T-helper 17 cell (primary cell): ENCODE results near the gene MAP3K12. TPM values are rescaled to one million over a fixed set of nuclear protein-coding genes. Genes with fewer than 3 reads are reported as not detected.

Experiments used
- ATAC-seq: fragments of 150-1000 bp; cut with Tn5 transposase; 2 replicates; pipeline ENCODE4 v1.10.0; 2021; ENCODE audit warnings: mild to moderate bottlenecking, moderate library complexity
- DNase-seq, 3 donors: peaks; one replicate each; pipeline versions ENCODE4 v3.0.0 to v3.0.0-alpha.2; 2020 to 2021
- H3K9me3 ChIP-seq: one replicate; pipeline ENCODE4 v1.7.0; 2013; ENCODE audit warnings: low read length, mild to moderate bottlenecking; ENCODE audit not compliant: control insufficient read depth, poor library complexity, severe bottlenecking
- H3K27ac Mint-ChIP-seq: one replicate; pipeline ENCODE4 v1.8.0; 2022; ENCODE audit warnings: mild to moderate bottlenecking, moderate library complexity, mixed read lengths
- H3K27me3 Mint-ChIP-seq: one replicate; pipeline ENCODE4 v1.8.0; 2022; ENCODE audit warnings: mixed read lengths
- H3K36me3 Mint-ChIP-seq: one replicate; pipeline ENCODE4 v1.8.0; 2022; ENCODE audit warnings: low read depth, mixed read lengths
- H3K4me1 Mint-ChIP-seq: one replicate; pipeline ENCODE4 v1.8.0; 2022; ENCODE audit warnings: mild to moderate bottlenecking, mixed read lengths
- H3K4me3 Mint-ChIP-seq: one replicate; pipeline ENCODE4 v1.8.0; 2022; ENCODE audit warnings: mild to moderate bottlenecking, moderate library complexity, mixed read lengths
- total RNA-seq, 4 donors: library from RNA in 2 of 4; stranded (reverse) in 2 of 4; gene quantifications; one replicate each; pipeline ENCODE4 v1.2.3 and lab custom pipeline; 2022 to 2026

Gene MAP3K12
- total RNA-seq, 2 donors from 2014 or later, result 25.5 to 28.6 TPM

DNA sequence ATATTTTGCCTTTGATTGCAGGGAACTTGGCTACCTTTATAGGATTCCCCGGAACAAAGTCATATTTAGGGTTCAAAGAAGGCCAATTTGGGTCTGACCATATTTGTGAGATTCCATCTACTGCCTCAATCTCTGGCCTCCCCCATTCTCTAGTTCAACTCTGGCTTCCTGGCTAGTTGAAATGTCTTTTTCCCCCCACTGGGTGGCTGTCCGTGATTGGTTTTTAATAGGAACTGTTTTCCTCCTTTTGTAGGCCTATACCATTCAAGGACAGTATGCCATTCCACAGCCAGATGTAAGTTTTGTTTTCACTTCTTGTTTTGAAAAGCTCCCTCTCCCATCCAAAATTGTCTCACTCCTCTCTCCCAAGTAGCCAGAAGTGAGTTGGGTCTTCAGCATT is 33.6 kb downstream of the MAP3K12 start:
- peak overlapping the region; percentile 29 for H3K27ac Mint-ChIP-seq
- H3K36me3 Mint-ChIP-seq, result peaks cover 5% of the 10 kb centered on the region
- no peaks in the 10 kb centered on the region for H3K27me3 Mint-ChIP-seq
- no peaks in the 10 kb centered on the region for H3K9me3 ChIP-seq
- no peak overlapping the region for H3K4me3 Mint-ChIP-seq
- DNase-seq, result no peak
- H3K4me1 Mint-ChIP-seq, result peaks cover 34% of the 10 kb centered on the region
- ATAC-seq, result no peak

DNA sequence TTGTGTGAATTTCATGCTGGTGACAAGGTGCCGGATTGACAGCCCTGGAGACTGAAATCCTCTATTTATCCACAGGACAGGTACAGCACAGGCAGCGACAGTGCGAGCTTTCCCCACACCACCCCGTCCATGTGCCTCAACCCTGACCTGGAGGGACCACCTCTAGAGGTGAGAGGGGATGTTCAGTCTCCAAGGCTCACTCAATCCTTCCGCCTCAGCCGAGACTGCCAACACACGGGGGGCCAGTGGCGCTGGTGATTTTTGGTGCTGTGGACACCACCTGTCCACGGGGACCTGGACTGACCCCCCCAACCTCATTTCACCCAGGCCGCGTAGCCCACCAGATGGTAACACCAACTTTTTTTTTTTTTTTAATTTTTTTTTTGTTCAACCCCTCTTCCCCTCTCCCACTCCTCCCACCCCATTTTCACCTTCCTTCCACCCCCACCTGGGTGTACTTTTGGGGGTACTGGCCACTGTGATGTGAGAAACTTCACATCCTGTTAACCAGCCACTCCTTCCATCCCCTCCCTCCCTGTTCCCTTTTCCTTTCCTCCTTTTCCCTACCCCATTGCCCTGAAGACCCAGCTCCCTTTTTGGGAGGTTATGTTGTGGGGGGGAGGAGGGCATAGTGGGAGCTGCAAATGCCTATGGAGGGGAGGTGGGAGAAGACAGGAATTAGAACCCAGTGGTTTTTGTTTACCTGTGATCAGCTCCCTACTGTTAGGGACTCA is 34.4 kb downstream of the MAP3K12 start:
- Mint-ChIP-seq H3K27ac (peak overlapping the region; percentile 29), H3K36me3 (peaks cover 9% of the 10 kb centered on the region), H3K27me3 (no peaks in the 10 kb centered on the region)

DNA sequence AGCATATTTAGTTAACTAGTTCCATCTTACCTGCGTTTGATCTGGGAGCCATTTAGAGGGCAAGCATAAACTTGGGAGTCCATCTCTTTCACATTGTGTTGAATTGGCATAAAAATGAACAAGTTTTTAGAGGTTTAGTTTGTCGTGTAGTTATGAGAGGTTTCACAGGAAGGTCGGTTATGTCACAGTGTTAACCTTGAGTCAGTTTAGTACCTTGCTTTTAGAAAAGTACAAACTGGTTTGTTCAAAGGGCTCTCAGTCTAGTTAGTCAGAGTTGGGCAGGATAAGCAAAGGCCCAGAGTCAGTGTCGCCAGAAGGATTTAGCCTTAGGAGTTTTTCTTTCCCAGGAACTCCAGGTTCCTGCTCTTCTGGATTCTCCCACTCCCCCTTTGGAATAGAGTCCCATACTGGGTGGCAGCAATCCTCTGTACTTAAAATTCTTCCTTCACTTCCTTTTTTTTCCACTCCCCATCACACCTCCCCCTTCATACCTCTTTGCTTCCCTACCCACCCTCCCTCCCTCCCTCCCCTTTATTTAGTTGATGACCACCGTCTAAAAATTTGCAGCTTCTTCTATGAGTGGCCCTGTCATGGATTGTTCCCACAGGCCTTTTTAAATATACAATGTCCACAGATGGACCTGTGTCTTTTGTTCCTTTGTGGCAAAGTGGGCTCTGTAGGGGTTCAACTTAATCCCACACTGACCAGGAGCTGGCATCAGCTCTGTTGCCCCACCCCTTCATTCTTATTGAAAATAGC is 35.3 kb downstream of the MAP3K12 start:
- Mint-ChIP-seq H3K27me3 (no peaks in the 10 kb centered on the region), H3K36me3 (peaks cover 11% of the 10 kb centered on the region), H3K4me1 (peaks cover 41% of the 10 kb centered on the region), H3K27ac (peak overlapping the region; percentile 63), H3K4me3 (peak overlapping the region; percentile 19)
- H3K9me3 ChIP-seq, result no peaks in the 10 kb centered on the region
- DNase-seq (no peak), ATAC-seq (no peak)

More for the DNA sequence above, 34.4 kb downstream of the MAP3K12 start:
- Mint-ChIP-seq H3K4me3 (no peak overlapping the region), H3K4me1 (peaks cover 36% of the 10 kb centered on the region)
- ATAC-seq, result no peak
- no peak for DNase-seq
- H3K9me3 ChIP-seq, result no peaks in the 10 kb centered on the region

DNA sequence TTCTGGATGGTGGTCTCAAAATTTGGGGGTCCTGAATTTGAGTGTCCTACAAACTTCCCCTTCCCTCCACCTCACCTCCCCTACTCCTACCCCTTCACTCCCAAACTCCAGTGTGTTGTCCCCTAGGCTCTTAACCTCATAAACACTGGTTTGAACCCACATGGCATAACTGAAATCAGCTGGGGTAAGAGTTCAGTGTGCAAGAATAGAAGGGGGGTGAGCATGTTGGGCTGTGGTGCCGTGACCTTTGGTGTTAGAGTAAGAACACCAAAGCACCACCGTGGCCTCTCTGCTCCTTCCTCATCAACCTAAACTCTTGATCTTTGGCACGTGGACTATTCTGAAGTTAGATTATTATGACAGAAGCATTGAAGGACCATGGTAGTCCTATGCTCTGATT is 36.3 kb downstream of the MAP3K12 start:
- DNase-seq (no peak), ATAC-seq (no peak)
- no peak overlapping the region for H3K4me3 Mint-ChIP-seq
- H3K9me3 ChIP-seq, result no peaks in the 10 kb centered on the region
- H3K36me3 Mint-ChIP-seq, result peaks cover 12% of the 10 kb centered on the region
- peaks cover 36% of the 10 kb centered on the region for H3K4me1 Mint-ChIP-seq
- no peaks in the 10 kb centered on the region for H3K27me3 Mint-ChIP-seq
- peak overlapping the region; percentile 63 for H3K27ac Mint-ChIP-seq

DNA sequence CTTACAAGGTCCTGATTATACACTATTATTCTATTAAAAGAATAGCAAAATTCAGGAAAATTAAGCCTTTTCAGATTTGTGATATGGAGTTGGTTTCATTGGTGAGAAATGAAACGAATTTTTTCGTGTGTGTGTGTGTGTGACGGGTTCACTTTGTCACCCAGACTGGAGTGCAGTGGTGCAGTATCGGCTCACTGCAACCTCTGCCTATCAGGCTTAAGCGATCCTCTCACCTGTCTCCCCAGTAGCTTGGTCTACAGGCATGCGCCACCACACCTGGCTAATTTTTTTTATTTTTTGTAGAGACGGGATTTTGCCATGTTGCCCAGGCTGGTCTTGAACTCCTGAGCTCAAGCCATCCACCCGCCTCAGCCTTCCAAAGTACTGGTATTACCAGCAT is 37.7 kb downstream of the MAP3K12 start:
- H3K4me1 Mint-ChIP-seq, result peaks cover 30% of the 10 kb centered on the region
- H3K36me3 Mint-ChIP-seq, result peaks cover 8% of the 10 kb centered on the region
- H3K27me3 Mint-ChIP-seq, result no peaks in the 10 kb centered on the region
- no peak for DNase-seq
- no peak overlapping the region for H3K4me3 Mint-ChIP-seq
- ATAC-seq, result no peak
- peak overlapping the region; percentile 84 for H3K27ac Mint-ChIP-seq
- H3K9me3 ChIP-seq, result no peaks in the 10 kb centered on the region

DNA sequence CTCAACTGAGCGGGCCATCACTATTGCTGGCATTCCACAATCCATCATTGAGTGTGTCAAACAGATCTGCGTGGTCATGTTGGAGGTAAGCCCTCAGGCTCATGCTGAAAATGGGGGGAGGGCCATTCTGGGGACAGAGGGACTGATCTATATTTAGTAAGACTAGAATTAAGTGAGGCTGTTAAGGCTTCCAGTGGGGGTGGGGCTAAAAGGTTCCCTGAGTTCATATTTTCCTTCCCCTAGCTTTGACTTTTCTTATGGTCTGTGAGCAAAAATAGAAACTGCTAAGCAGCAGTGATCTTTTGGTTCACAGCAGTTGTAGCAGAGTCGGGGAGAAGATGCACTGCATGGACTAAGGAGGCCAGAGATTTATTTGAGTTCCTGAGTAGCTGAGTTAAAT is 38.2 kb downstream of the MAP3K12 start:
- no peaks in the 10 kb centered on the region for H3K9me3 ChIP-seq
- Mint-ChIP-seq H3K36me3 (peaks cover 8% of the 10 kb centered on the region), H3K4me1 (peaks cover 29% of the 10 kb centered on the region), H3K27ac (peak overlapping the region; percentile 84), H3K4me3 (peak overlapping the region; percentile 28), H3K27me3 (no peaks in the 10 kb centered on the region)
- DNase-seq, result no peak
- ATAC-seq, result no peak

DNA sequence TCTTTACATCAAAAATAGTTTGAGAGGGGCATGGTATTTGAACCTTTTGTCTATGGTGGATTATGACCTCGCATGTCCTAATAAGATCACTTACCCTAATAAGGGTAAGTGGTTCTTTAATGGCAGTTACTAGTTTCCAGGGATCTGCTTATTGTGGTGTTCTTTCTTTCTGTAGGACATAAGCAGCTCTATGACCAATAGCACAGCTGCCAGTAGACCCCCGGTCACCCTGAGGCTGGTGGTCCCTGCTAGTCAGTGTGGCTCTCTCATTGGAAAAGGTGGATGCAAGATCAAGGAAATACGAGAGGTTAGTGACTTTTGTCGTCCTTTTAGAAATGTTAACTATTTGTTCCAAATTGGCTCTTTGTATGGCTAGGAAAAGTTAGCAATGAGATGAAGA is 40.2 kb downstream of the MAP3K12 start:
- ATAC-seq, result no peak
- Mint-ChIP-seq H3K36me3 (peaks cover 8% of the 10 kb centered on the region), H3K27me3 (no peaks in the 10 kb centered on the region), H3K4me1 (peaks cover 31% of the 10 kb centered on the region), H3K27ac (peak overlapping the region; percentile 84), H3K4me3 (no peak overlapping the region)
- DNase-seq, result no peak
- H3K9me3 ChIP-seq, result no peaks in the 10 kb centered on the region

DNA sequence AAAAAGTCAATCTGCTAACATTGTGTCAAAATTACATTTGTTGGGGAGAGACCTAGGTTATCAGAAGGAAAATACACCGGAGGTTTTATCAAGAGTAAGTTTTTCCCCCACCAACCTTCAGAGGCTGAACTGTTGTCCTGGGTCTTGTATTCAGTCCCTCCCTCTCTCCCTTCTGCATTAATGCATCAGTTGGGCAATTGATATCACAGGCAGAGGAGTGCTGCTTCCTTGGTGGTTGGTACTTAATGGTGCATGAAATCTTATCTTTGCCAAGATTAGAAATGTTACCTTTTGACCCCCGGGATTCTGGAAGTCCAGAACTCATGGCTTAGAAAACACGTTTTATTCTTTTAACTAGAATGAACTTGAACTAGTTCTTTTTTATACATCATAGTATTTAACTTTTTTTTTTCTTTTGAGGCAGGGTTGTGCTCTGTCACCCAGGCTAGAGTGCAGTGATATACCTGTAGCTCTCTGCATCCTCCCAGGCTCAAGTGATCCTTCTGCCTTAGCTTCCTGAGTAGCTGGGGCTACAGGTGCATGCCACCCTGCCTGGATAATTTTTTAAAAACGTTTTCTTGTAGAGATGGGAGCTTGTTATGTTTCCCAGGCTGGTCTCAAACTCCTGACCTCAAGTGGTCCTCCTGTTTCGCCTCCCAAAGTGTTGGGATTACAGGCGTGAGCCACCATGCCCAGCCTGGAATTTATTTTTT is 42.4 kb downstream of the MAP3K12 start:
- Mint-ChIP-seq H3K4me1 (peaks cover 40% of the 10 kb centered on the region), H3K27ac (peak overlapping the region; percentile 56), H3K36me3 (peaks cover 10% of the 10 kb centered on the region)

DNA sequence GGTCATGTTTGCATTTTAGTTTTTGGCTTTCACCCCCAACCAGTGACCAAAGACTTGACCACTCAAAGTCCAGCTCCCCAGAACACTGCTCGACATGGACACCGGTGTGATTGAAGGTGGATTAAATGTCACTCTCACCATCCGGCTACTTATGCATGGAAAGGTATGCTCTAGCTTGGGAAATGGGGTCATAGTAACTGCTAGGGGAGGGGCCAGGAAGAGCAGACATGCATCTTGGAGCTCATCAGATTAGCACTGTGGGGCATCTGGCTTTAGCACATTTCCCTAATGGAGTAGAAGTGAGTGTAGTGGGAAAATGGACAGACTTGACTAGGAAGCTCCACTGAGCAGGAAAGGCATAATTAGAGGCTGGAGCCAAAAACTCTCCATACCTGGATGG is 44.6 kb downstream of the MAP3K12 start:
- no peak for DNase-seq
- ATAC-seq, result no peak
- H3K9me3 ChIP-seq, result no peaks in the 10 kb centered on the region
- H3K4me3 Mint-ChIP-seq, result peak overlapping the region; percentile 56
- H3K4me1 Mint-ChIP-seq, result peaks cover 31% of the 10 kb centered on the region
- peak overlapping the region; percentile 39 for H3K27ac Mint-ChIP-seq
- no peaks in the 10 kb centered on the region for H3K27me3 Mint-ChIP-seq
- H3K36me3 Mint-ChIP-seq, result peaks cover 7% of the 10 kb centered on the region

More for the DNA sequence above, 42.4 kb downstream of the MAP3K12 start:
- DNase-seq (no peak), ATAC-seq (no peak)
- no peak overlapping the region for H3K4me3 Mint-ChIP-seq
- no peaks in the 10 kb centered on the region for H3K27me3 Mint-ChIP-seq
- H3K9me3 ChIP-seq, result no peaks in the 10 kb centered on the region

DNA sequence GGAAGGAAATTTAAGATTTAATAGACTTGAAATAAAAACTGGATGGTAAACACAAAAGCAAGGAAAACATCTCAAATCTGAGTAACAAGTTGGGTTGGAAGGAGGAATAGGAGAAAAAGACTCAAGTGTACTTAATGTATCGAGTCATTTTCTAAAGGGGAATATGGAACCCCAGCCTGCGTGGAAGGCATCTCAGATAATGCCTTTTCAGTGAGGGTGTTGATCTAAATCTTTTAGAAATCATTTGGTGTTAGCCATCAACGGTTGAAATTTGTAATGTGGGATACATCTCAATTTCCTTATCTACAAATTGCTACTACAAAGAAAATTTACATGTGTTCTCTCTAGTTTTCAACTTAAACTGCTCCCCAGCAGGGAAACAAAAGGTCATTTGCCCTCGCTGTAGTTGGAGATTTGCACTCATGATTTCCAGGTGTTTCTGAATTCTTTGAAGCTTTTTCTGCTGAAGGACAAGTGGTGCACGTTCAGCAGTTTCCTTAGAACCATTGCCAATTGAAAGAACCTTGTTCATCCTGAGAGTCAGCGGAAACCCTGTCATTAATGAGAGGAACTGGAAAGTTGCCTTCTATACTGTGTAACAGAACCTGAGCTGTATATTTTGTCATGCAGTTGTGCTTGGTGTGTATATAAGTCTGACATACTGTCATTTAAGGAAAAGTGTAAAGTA is 45.2 kb downstream of the MAP3K12 start:
- Mint-ChIP-seq H3K27ac (peak overlapping the region; percentile 93), H3K4me3 (peak overlapping the region; percentile 97), H3K36me3 (peaks cover 6% of the 10 kb centered on the region), H3K4me1 (peaks cover 29% of the 10 kb centered on the region), H3K27me3 (no peaks in the 10 kb centered on the region)
- ATAC-seq (no peak), DNase-seq (no peak)
- no peaks in the 10 kb centered on the region for H3K9me3 ChIP-seq

DNA sequence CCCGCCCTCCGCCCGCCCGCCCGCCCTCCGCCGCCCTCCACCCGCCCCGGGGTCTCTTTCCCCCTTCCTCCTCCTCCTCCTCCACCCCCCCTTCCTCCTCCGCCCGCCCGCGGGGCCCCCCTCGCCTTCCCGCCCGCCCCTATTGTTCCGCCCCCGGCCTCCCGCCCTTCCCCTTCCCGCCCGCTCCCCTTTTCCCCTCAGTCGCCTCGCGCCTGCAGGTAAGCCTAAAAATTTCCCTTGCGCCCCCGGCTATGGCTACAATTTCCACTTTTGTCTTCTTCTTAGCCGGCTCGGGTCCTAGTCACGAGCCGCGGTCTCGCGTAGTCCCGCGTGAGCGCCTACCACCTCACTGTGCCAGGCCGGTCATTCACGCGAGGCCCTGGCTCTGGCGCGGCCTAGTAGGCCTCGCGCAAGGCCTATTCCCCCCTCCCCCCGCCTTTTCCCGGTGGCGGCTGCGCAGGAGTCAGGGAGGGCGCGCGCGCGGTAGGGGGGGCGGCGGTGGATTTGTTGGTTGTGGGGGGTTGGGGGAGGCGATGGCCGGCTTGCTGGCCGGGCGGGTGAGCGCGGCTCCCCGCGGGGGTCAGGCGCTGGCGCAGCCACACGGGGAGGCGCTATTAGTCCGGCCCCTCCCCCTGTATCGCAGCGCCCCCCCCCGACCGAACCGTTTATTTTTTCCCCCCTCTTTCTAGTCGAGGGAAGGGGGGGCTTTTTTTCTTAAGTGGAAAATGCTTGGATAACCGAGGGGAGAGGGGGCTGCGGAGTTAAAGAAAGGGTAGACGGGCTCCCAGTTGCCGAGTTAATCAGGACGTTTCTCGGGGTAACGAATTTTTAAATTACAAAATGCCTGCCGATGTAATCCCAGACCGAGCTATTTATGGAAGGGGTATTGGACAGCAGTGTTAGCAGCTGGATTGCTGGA is 46.8 kb downstream of the MAP3K12 start:
- peak; percentile 44 for ATAC-seq
- peak overlapping the region; percentile 93 for H3K27ac Mint-ChIP-seq
- H3K27me3 Mint-ChIP-seq, result no peaks in the 10 kb centered on the region
- DNase-seq, result peak; percentile 61 to 67 (median 64)
- H3K4me3 Mint-ChIP-seq, result peak overlapping the region; percentile 97
- no peaks in the 10 kb centered on the region for H3K9me3 ChIP-seq
- peaks cover 4% of the 10 kb centered on the region for H3K36me3 Mint-ChIP-seq
- H3K4me1 Mint-ChIP-seq, result peaks cover 30% of the 10 kb centered on the region

DNA sequence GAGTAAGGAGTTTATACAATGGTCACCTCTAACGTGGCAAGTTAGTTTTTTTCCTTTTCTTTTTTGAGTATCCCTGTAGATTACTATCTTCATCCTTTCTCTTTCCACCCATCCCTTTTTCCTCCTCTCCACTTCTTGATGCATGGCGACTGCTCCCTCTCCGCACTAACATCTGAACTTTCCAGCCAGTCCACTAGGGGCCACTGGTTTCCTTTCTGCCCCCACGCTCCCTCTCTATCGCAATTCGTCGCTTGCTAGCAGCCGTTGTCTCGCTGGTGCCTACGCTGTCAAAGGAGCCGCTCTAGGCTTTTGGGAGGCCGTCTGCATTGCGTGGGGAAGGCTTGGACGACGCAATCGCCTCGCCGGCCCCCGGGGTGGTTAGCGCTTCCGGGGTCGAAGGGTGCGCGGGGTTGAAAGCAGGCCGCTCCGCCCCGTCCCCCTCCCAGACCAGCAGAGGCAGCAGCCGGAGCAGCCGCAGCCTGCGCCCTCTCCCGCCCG is 47.5 kb downstream of the MAP3K12 start, which contains the start of gene PCBP2:
Gene PCBP2 (plus strand): TSS at position 442 of the 498 bp plus-strand sequence. CDS start 2,699 bp downstream, outside the sequence.
- Mint-ChIP-seq H3K36me3 (peaks cover 4% of the 10 kb centered on the region), H3K27ac (peak within 1 kb of the TSS; percentile 93), H3K4me3 (peak within 1 kb of the TSS; percentile 97), H3K4me1 (peaks cover 30% of the 10 kb centered on the region), H3K27me3 (no peaks in the 10 kb centered on the region)
- peak; percentile 93 to 96 (median 94) for DNase-seq
- no peaks in the 10 kb centered on the region for H3K9me3 ChIP-seq
- ATAC-seq, result peak; percentile 94
